Measurements from ENCODE around the gene ARL13B.

- TF ChIP-seq POLR2A (IDR thresholded peaks at IDR 0.05; ENCODE audit: insufficient read depth in 1 of 2, low read depth in 2 of 2, low read length in 2 of 2) (no peak), EZH2 (conservative IDR thresholded peaks at IDR 0.05; ENCODE audit: low read depth, low read length) (no peak), ZSCAN25 (CRISPR knock-in tag; IDR thresholded peaks at IDR 0.05) (no peak)
Observed at GRCh38 chr3:94024385-94024784, 44.4 kb downstream of the ARL13B start.
